NCI-H446 (cell line): Measurements from ENCODE around the gene NCLN.
"Not testable (repeated sequence)": the region's sequence is repeated elsewhere in the genome, so short reads cannot be mapped to it uniquely, and the experiment has no call there.

Experiments
- DNase-seq, 2 experiments: peaks; one replicate each; lab custom pipeline; 2025; lab: John Stamatoyannopoulos, UW

NCLN gene

GRCh38 chr19:3154957-3155736 lies 30.6 kb upstream of the NCLN start:
- no peak for DNase-seq

- no peak for DNase-seq
Observed at GRCh38 chr19:3157096-3157845, 28.5 kb upstream of the NCLN start.

- DNase-seq, result no peak
Observed at GRCh38 chr19:3159565-3159964, 26.2 kb upstream of the NCLN start.

GRCh38 chr19:3160219-3160618 lies 25.5 kb upstream of the NCLN start:
- DNase-seq, result no peak

GRCh38 chr19:3161453-3161852 lies 24.3 kb upstream of the NCLN start:
- DNase-seq, result no peak

- peak in 1 of 2 experiments; percentile 77 for DNase-seq
Observed at GRCh38 chr19:3162418-3163229, 23.1 kb upstream of the NCLN start.

GRCh38 chr19:3163230-3163886 lies 22.4 kb upstream of the NCLN start:
- peak; percentile 61 to 90 for DNase-seq

GRCh38 chr19:3163943-3164342 lies 21.8 kb upstream of the NCLN start:
- no peak for DNase-seq

- no peak for DNase-seq
Observed at GRCh38 chr19:3167533-3168272, 18.0 kb upstream of the NCLN start.

GRCh38 chr19:3171894-3172672 lies 13.6 kb upstream of the NCLN start:
- no peak for DNase-seq

- DNase-seq, result not testable (repeated sequence)
Observed at GRCh38 chr19:3172673-3173000, 13.1 kb upstream of the NCLN start.

GRCh38 chr19:3175781-3176714 lies 9.7 kb upstream of the NCLN start:
- DNase-seq, result peak in 1 of 2 experiments; percentile 35

- no peak for DNase-seq
Observed at GRCh38 chr19:3176715-3177501, 8.8 kb upstream of the NCLN start.

GRCh38 chr19:3178377-3178972 lies 7.3 kb upstream of the NCLN start, which contains the start of gene S1PR4:
Gene S1PR4 (plus strand): TSS chr19:3178769. CDS start chr19:3178793, 24 bp downstream.
- no peak for DNase-seq

- DNase-seq, result no peak
Observed at GRCh38 chr19:3178973-3179738, 6.6 kb upstream of the NCLN start.

GRCh38 chr19:3179739-3180293 lies 5.9 kb upstream of the NCLN start:
- no peak for DNase-seq
